Measurements from ENCODE around the gene CAMTA1.

The CAMTA1 gene

GRCh38 chr1:7642418-7642704 lies 857.1 kb downstream of the CAMTA1 start:
- DNase-seq: no peak

DNA sequence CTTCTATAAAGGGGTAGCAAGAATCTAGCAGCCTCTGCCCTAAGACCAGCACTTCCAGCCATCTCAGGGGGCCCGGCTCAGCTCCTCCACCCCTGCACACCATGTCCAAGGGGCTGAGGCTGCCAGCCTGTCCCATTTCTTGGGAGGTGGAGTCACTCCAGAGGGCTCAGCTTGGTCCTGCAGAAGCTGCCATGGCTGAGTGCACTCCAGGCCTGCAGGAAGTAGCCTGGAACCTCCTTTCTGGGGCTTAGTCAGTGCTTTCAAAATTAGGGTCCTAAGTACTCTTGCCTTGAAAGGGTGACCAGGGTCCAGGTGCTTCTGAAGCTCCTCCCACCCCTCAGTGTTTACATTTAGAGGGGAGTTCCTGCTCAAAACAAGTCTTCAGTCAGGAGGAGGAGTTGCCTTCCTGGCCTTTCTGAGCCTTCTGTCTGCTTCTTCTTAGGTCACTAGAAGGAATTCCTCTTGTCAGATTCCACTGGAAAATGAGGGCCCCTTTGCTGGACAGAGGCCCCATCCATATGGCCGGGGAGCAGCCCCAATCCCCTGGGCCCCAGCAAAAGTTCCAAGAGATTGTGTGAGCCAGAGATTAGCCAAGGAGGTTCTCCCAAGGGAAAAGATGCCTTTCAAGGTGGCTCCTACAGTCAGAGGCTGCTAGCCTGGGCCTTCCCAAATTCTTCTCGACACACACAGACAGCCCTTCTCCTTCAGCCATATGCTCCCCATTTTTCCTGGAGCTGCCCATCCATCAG lies 857.7 kb downstream of the CAMTA1 start:
- DNase-seq: no peak

GRCh38 chr1:7643530-7643929 lies 858.3 kb downstream of the CAMTA1 start:
- no peak for DNase-seq

- DNase-seq: no peak
Observed at GRCh38 chr1:7644086-7644485, 858.8 kb downstream of the CAMTA1 start.

DNA sequence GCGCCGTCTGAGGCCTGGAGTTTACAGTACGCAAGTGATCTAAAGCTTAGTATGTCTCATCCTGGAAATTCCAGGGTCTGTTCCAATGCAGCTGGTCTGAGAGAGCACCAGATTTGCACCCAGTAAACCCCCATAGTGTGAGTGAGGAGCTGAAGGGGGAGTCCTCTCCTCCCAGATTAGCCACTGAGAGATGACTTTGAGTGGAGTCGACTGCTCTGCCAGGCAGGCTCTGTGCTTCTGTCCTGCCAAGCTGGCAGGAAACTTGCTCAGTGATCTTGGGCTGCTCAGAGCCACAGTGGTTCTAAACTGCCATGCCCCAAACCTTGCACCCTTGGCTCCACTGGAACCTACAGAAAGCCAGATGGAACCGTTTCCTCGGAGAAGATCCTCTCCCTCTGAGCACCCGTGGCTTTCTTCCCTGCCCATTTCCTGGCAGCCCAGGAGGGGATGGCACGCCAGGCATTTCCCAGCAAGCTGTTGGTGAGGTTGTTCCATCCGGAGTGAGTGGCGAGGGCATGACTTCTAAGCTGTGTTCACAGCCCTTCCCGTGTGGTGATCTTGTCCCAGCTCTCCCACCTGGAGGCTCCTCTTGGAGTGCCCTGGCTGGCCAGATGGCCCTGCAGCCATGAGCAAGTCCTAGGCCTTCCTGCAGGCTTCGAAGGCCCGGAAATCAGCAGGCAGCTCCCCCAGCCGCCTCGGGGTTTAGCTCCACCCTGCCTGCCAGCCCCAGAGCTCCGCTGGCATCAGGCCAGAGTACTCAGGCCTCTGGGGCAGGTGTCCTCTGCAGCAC lies 859.9 kb downstream of the CAMTA1 start:
- DNase-seq: peak; percentile 50

DNA sequence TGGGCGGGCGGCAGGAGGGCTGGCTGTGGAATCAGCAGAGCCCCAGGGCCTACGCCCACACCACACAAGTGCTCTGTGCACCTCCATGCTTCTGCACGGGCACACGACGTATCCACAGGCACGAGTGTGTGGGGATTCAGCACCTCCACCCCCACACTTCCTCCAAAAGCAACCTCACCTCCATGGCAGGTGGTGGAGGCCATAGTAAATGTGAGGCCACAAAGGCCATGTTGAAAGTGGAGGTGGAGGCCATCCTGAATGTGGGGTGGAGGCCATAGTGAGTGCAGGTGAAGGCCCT lies 860.4 kb downstream of the CAMTA1 start:
- no peak for DNase-seq

DNA sequence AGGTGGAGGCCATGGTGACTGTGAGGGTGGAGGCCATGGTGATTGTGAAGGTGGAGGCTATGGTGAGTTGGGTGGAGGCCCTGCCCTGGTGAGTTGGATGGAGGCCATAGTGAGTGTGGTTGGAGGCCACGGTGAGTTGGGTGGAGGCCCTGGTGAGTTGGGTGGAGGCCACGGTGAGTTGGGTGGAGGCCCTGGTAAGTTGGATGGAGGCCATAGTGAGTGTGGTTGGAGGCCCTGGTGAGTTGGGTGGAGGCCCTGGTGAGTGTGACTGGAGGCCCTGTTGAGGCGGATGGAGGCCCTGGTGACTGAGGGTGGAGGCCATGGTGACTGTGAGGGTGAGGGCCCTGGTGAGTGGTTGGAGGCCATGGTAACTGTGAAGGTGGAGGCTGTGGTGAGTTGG lies 860.9 kb downstream of the CAMTA1 start:
- DNase-seq: no peak

DNA sequence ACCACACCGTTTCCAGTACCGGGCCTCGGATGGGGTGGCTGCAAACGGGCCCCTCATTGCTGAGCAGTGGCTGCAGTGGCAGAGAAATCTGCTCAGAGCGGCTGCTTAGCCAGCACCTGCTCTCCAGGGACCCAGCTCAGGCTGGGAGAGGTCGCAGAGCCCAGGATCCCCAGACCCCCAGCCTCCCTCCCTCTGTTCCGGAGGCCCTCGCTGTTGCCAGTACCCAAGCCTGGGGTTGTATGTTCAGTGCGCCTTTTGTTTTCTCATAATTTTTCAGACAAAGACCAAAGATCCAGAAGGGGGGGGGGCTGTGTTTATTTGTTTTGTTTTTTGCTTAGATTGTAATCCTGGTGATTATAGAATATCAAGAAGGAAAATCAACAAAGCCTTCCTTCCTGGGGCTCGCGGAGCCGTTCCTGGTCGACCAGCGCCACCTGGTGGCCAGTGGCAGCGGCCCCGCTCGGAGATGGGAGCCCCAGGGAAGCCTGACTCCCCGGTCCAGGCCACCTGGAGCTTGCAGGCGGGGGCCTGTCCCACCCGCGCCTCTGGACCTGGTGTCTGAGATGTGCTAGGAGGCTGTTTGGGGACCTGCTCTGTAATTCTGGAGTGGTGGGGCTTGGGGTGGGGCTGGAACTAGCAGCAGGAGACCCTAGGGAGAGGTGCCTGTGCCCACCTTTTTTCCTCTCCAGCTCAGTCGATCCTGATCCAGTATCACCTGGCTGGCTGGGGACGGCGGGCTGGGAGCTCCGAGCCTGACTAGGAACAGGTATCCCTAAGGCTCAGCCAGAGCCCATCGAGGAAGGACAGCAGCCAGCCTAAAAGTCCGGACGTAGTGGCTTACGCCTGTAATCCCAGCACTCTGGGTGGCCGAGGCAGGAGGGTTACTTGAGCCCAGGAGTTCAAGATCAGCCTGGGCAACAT lies 862.0 kb downstream of the CAMTA1 start:
- peak; percentile 28 for DNase-seq

DNA sequence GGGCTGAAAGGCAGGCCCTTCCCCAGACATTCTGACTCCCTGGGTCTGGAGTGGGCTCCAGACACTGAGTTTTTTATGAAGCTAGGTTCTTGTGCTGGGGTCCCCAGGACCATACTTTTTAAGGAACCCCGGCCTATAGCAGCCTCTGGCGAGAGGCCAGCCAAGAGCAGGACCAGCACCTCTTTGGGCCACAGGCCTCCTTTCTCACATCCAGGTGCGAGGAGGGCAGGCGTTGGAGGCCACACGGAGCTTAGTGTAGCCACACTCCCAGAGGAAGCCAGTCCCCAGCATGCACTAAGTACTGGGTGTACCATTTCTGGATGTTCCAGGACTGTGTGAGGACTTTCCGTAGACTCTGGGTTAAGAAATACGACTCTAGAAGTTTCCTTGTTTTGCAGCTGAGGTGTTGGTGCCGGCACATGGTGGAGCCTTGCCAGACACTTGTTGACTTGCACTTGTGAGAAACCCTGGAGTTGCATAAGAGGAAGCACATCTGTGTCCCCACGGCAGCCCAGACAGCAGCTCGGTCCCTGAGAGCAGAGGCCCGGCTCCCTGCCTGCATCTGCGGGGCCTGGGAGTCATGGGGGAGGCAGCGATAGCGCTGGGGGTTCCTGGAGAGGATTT lies 863.6 kb downstream of the CAMTA1 start:
- DNase-seq: no peak

DNA sequence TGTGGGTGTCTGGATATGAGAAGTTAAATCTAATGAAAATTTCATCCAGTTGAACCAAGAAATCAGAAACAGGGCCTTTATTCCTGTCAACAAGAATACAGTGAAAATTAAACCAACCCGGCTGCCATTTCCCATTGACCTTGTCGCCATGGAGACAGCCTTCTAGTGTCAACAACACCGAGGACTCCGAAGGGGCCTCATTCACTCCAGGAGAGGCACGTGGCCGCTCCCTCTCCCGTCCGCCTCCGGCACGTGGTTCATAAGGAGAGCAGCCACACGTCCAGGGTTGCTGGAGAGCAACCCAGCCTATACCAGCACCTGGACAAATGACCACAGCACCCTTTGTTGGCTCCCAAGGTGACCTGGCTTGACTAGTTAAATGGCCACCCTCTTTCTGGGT lies 865.5 kb downstream of the CAMTA1 start:
- no peak for DNase-seq

- no peak for DNase-seq
Observed at GRCh38 chr1:7651203-7651602, 865.9 kb downstream of the CAMTA1 start.

GRCh38 chr1:7652061-7652460 lies 866.8 kb downstream of the CAMTA1 start:
- no peak for DNase-seq

DNA sequence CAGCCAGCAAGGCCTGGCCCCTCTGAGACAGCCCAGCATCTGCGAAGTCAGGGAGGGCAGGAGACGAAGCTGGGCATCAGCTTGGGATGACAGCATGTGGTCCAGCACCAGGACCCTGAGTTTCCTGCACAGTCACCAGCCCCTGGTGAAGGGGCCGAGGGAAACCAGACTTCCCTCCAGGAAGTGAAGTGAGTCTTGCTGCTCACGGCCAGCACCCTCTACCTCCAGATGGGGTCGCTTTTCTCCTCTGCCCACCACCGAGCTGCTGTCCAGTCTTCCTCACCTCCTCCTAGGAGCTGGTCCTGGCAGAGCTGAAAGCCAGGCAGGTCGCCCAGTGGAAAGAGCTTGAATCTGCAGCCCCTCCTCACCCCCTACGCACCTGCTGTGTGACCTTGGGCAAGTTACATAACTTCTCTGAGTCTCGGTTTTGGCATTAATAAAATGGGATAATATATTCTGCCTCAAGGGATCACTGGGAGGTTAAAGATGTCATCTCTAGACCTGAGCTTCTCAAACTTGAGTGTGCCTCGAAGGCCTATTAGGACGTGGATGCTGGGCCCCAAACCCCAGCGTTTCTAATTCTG lies 867.4 kb downstream of the CAMTA1 start:
- no peak for DNase-seq

- no peak for DNase-seq
Observed at GRCh38 chr1:7654725-7655124, 869.5 kb downstream of the CAMTA1 start.

- no peak for DNase-seq
Observed at GRCh38 chr1:7655354-7655753, 870.1 kb downstream of the CAMTA1 start.

DNA sequence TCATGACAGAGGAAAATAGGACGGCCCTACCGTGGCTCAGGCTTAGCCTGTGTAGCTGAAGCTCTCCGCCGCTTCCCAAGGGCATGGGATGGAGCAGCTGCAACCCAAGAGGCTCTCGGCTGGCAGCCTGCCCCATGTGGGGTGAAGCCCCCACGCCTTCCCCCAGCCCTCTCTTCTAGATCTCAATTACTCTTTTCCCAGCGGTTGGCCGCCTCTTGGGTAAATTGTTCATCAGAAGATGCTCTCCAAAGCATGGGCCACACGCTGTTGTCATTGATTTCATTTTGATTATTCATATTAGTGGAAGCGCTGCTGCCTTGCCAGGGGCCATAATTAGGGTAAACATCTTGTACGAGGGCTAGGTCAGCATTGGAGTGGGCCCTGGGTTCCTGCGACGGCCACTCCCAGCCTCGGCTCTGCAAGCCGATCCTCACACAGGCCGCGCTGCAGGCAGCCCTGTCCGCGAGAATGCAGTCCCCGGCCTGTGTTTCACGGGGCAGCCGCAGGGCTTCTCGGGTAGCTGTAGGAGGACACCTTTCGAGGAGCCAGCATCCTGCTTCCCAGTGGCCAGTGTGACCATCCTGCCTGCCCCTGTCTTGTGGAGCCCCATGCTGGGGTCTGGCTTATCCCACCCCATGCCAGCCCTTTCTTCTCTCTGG lies 871.4 kb downstream of the CAMTA1 start:
- peak; percentile 44 for DNase-seq

DNA sequence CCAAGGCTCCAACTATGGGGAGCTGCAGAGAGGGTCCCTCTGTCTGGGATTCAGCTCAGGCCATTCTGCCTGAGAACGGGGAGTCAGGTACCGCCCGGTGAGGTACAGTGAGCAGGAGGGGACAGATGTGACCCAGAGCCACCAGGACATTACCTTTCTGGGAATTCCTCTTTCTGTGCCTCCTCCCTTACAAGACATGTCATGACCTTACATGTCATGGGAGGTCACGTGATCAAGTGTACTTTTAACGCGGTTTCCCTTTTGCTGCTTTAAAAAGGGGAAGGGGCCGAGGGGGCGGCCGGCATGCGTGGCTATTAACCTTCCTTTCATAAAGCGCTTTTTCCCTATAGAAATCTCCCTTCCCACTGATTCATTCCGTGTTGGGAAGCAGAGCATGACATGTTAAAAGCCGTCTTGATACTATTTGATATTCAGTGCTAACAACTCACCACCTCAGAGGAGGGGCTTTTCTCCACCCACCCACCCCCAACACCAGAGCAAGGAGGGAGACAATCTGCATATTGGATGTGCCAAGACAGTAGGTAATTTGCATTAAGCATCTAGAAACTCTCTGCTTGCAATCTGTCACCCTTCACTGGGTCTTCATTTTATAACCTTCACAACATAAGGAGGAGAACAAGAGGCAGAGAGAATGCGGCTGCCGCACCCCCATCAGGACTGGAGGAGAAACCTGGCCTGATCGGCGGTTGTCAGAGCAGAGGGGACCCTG lies 872.2 kb downstream of the CAMTA1 start:
- DNase-seq: peak; percentile 3

- DNase-seq: no peak
Observed at GRCh38 chr1:7658099-7658498, 872.8 kb downstream of the CAMTA1 start.

- DNase-seq: no peak
Observed at GRCh38 chr1:7659514-7659913, 874.3 kb downstream of the CAMTA1 start.

- DNase-seq: no peak
Observed at GRCh38 chr1:7663451-7664146, 878.3 kb downstream of the CAMTA1 start.

Measured in NCI-H2227 treated with DMSO at 0.1 percent for 48 hours (cell line).